HepG2 (cell line): ENCODE data around the gene S100A12. TPM values are rescaled to one million over a fixed set of nuclear protein-coding genes. Genes with fewer than 3 reads are reported as not detected.

Experiments
- ATAC-seq: fragments of 200-7000 bp; cut with Tn5 transposase; 3 replicates; pipeline ENCODE4 v1.9.1; 2020; ENCODE audit warnings: mild to moderate bottlenecking, moderate library complexity
- Bru-seq: library from RNA; stranded (reverse); fragments of 400-500 nt; gene quantifications from one replicate; lab custom pipeline; 2021; lab: Mats Ljungman, UMichigan
- BruChase-seq, 2 experiments: library from RNA; stranded (reverse); fragments of 400-500 nt; gene quantifications; one replicate each; lab custom pipeline; 2021; lab: Mats Ljungman, UMichigan
- BruUV-seq: library from RNA; stranded (reverse); fragments of 400-500 nt; replicated peaks from 2 replicates; lab custom pipeline; 2021; lab: Mats Ljungman, UMichigan
- CTCF ChIA-PET: fragments of 300-600 bp; formaldehyde crosslinking; extraction: SDS; loops from one replicate; lab custom pipeline; 2021; ENCODE audit warnings: low total read pairs, inconsistent platforms, low intra/inter-chr PET ratio; lab: Yijun Ruan, JAX
- POLR2A ChIA-PET: fragments of 350-600 bp; sonication (Branson Sonifier 250); formaldehyde crosslinking; loops from one replicate; lab custom pipeline; 2020; ENCODE audit warnings: antibody characterized with exemption, inconsistent platforms; lab: Yijun Ruan, JAX
- DNase-seq: peaks from one replicate; pipeline ENCODE4 v3.0.0-alpha.2; 2015; ENCODE audit warnings: low spot score
- FAIRE-seq: peaks from 3 replicates; lab custom pipeline; 2011; peaks lifted over from hg19 to GRCh38; lab: Jason Lieb, UNC
- H2AFZ ChIP-seq: one replicate; pipeline ENCODE4 v1.6.1; 2011; ENCODE audit warnings: low read length, inconsistent platforms
- H3K27ac ChIP-seq: fragments of 300-600 bp; 3 replicates; pipeline ENCODE4 v1.8.0; 2011; ENCODE audit warnings: mixed run types, mild to moderate bottlenecking, mixed read lengths, low read length, inconsistent platforms; ENCODE audit not compliant: insufficient read depth; ENCODE audit errors: extremely low read length
- H3K27me3 ChIP-seq, 2 experiments: fragments of 200-600 bp in 1 of 2; 2 replicates in 1 of 2; 3 replicates in 1 of 2; pipeline versions ENCODE4 v1.6.0 to v1.8.0; 2011; ENCODE audit warnings: low read length in 2 of 2, mild to moderate bottlenecking in 2 of 2, moderate library complexity in 2 of 2, inconsistent platforms in 1 of 2; ENCODE audit not compliant: insufficient read depth in 2 of 2, control insufficient read depth in 1 of 2
- H3K36me3 ChIP-seq, 2 experiments: fragments of 200-600 bp in 1 of 2; replicated peaks in 1 of 2; 2 replicates in 1 of 2; 3 replicates in 1 of 2; pipeline versions ENCODE4 v1.5.1 to v1.8.0; 2011; ENCODE audit warnings: low read length in 2 of 2, inconsistent platforms in 1 of 2; ENCODE audit not compliant: insufficient read depth in 2 of 2, control insufficient read depth in 1 of 2
- H3K4me1 ChIP-seq: 2 replicates; pipeline ENCODE4 v1.5.1; 2012; ENCODE audit warnings: low read length, inconsistent platforms; ENCODE audit not compliant: insufficient read depth
- H3K4me2 ChIP-seq: 2 replicates; pipeline ENCODE4 v1.6.0; 2011; ENCODE audit warnings: low read depth, low read length, inconsistent platforms
- H3K4me3 ChIP-seq, 3 experiments: fragments of 200-600 bp in 1 of 3; sonication (generic), shearing (Covaris generic) in 1 of 3; replicated peaks in 1 of 3; 2 replicates each; pipeline ENCODE4 v1.5.1; 2011 to 2016; ENCODE audit warnings: low read length in 3 of 3, inconsistent platforms in 2 of 3, low read depth in 2 of 3, mild to moderate bottlenecking in 2 of 3, control low read depth in 1 of 3, mixed read lengths in 1 of 3; ENCODE audit not compliant: insufficient read depth in 1 of 3
- H3K79me2 ChIP-seq: one replicate; pipeline ENCODE4 v1.6.1; 2011; ENCODE audit warnings: low read length, inconsistent platforms; ENCODE audit not compliant: insufficient read depth
- H3K9ac ChIP-seq: 2 replicates; pipeline ENCODE4 v1.6.0; 2011; ENCODE audit warnings: mild to moderate bottlenecking, low read depth, low read length, inconsistent platforms; ENCODE audit not compliant: insufficient read depth
- H3K9me3 ChIP-seq: 2 replicates; pipeline ENCODE4 v1.5.1; 2012; ENCODE audit warnings: mild to moderate bottlenecking, low read length
- H4K20me1 ChIP-seq: 2 replicates; pipeline ENCODE4 v1.6.0; 2011; ENCODE audit warnings: inconsistent platforms, mild to moderate bottlenecking, low read length, moderate library complexity; ENCODE audit not compliant: insufficient read depth
- BRCA1 ChIP-seq: sonication (generic); formaldehyde crosslinking; IDR thresholded peaks from 2 replicates; pipeline ENCODE4 v1.4.0; 2020; ENCODE audit warnings: missing genetic modification reagents
- BRD4 ChIP-seq: sonication (generic); formaldehyde crosslinking; IDR thresholded peaks from 2 replicates; pipeline ENCODE4 v1.4.0; 2020; ENCODE audit warnings: missing genetic modification reagents
- HNRNPLL ChIP-seq: fragments of 200-400 bp; formaldehyde crosslinking; IDR thresholded peaks from 2 replicates; pipeline ENCODE4 v1.6.1; 2017; ENCODE audit warnings: mild to moderate bottlenecking, low read depth, low read length; ENCODE audit not compliant: poor library complexity, severe bottlenecking
- IKZF5 ChIP-seq: IDR thresholded peaks from 2 replicates; pipeline ENCODE4 v1.6.1; 2018; ENCODE audit warnings: missing genetic modification reagents, mild to moderate bottlenecking, missing compliant biosample characterization
- KLF16 ChIP-seq, 2 experiments: sonication (generic) in 1 of 2; formaldehyde crosslinking in 1 of 2; IDR thresholded peaks; 2 replicates each; pipeline versions ENCODE4 v1.6.1 to v1.8.0; 2016 to 2023; ENCODE audit warnings: missing genetic modification reagents in 2 of 2, missing compliant biosample characterization in 1 of 2
- MLX ChIP-seq: IDR thresholded peaks from 2 replicates; pipeline ENCODE4 v1.6.1; 2016
- NCOR1 ChIP-seq: fragments of 200-600 bp; sonication (generic); IDR thresholded peaks from 2 replicates; pipeline ENCODE4 v1.7.0; 2017; ENCODE audit warnings: antibody characterized with exemption, low read length, borderline replicate concordance
- NONO ChIP-seq, 2 experiments: fragments of 450-650 bp in 1 of 2; sonication (generic) in 1 of 2; formaldehyde crosslinking in 1 of 2; IDR thresholded peaks in 1 of 2; conservative IDR thresholded peaks in 1 of 2; 2 replicates each; pipeline versions ENCODE4 v1.6.1 to v1.8.0; 2017 to 2022; ENCODE audit warnings: mild to moderate bottlenecking in 1 of 2, missing genetic modification reagents in 1 of 2, moderate library complexity in 1 of 2
- SALL1 ChIP-seq: sonication (generic); formaldehyde crosslinking; IDR thresholded peaks from 2 replicates; pipeline ENCODE4 v1.8.0; 2022; ENCODE audit warnings: mild to moderate bottlenecking, missing genetic modification reagents
- SMYD3 ChIP-seq: sonication (generic); formaldehyde crosslinking; IDR thresholded peaks from 2 replicates; pipeline ENCODE4 v1.8.1; 2023; ENCODE audit warnings: mild to moderate bottlenecking, missing genetic modification reagents
- TBL1XR1 ChIP-seq: fragments of 150-350 bp; IDR thresholded peaks from 2 replicates; pipeline ENCODE4 v1.6.1; 2014; ENCODE audit warnings: borderline replicate concordance, low read length; ENCODE audit not compliant: partially characterized antibody
- ZFP62 ChIP-seq: sonication (generic); formaldehyde crosslinking; IDR thresholded peaks from 2 replicates; pipeline ENCODE4 v1.4.0; 2020; ENCODE audit warnings: missing genetic modification reagents
- ZNF709 ChIP-seq: sonication (generic); formaldehyde crosslinking; IDR thresholded peaks from 2 replicates; pipeline ENCODE4 v1.5.0; 2020; ENCODE audit warnings: mild to moderate bottlenecking, missing genetic modification reagents
- WGBS: methylation state at CpG from one replicate; pipeline ENCODE4 v1.1.6; 2017; ENCODE audit warnings: low lambda C conversion rate; 5-methylcytosine and 5-hydroxymethylcytosine counted together
- in situ Hi-C: cut with HindIII; loops from 2 replicates; pipeline ENCODE4 v1.10.0; 2017; ENCODE audit warnings: low pct_unique_long_range_greater_than_20kb; ENCODE audit not compliant: extremely low pct_ligation_motif_present
- intact Hi-C: fragments of 100-400 bp; cut with micrococcal nuclease; formaldehyde crosslinking; loops from one replicate; pipeline ENCODE4 v1.10.0; 2022; ENCODE audit not compliant: unreplicated experiment
- long read RNA-seq, 2 experiments: library from RNA in 1 of 2; library from polyadenylated mRNA in 1 of 2; stranded (forward) in 1 of 2; unstranded in 1 of 2; transcript quantifications; one replicate each; pipeline ENCODE4 v2.0.0, GENCODE V29; 2019 to 2022
- polyA minus RNA-seq, 3 experiments: library from RNA; depleted of rRNA, polyadenylated mRNA; stranded (reverse); fragments of >200 nt; gene quantifications; 2 replicates each; pipeline ENCODE4 v1.2.3, GENCODE V29; 2011; ENCODE audit warnings: low replicate concordance in 1 of 3
- polyA plus RNA-seq, 8 experiments: library from polyadenylated mRNA; depleted of rRNA in 3 of 8; stranded (reverse) in 7 of 8; unstranded in 1 of 8; fragments of >200 nt; fragmentation: Illumina TruSeq in 4 of 8; extraction: Trizol in 4 of 8; gene quantifications; 2 replicates each; pipeline versions ENCODE4 v1.2.1 to v1.2.3, GENCODE V29; 2011 to 2016; ENCODE audit warnings: low read depth in 4 of 8, missing spikeins in 1 of 8, mixed read lengths in 1 of 8; ENCODE audit not compliant: insufficient read depth in 1 of 8
- total RNA-seq, 5 experiments: library from RNA; depleted of rRNA; stranded (reverse); fragments of >200 nt; fragmentation: Illumina TruSeq; extraction: Trizol; gene quantifications; 2 replicates each; pipeline ENCODE4 v1.2.3, GENCODE V29; 2016; ENCODE audit warnings: low read depth in 1 of 5
- TF ChIP-seq, protein P1 (sequence below): sonication (generic); formaldehyde crosslinking; IDR thresholded peaks from 2 replicates; pipeline ENCODE4 v1.4.0; 2020; ENCODE audit warnings: missing genetic modification reagents

Gene S100A12
- not detected in 2 replicates for total RNA-seq (2016; rRNA removed; fragmentation: Illumina TruSeq; extraction: Trizol)
- total RNA-seq (2016; cell fraction: cytosol; rRNA removed; fragmentation: Illumina TruSeq; extraction: Trizol; ENCODE audit: low read depth): not detected in 2 replicates
- not detected in 2 replicates for total RNA-seq (2016; cell fraction: insoluble cytoplasmic fraction; rRNA removed; fragmentation: Illumina TruSeq; extraction: Trizol)
- not detected in 2 replicates for total RNA-seq (2016; cell fraction: membrane; rRNA removed; fragmentation: Illumina TruSeq; extraction: Trizol)
- not detected in 2 replicates for total RNA-seq (2016; cell fraction: nucleus; rRNA removed; fragmentation: Illumina TruSeq; extraction: Trizol)
- polyA plus RNA-seq (2011; rRNA removed): not detected in 2 replicates
- not detected in 2 replicates for polyA plus RNA-seq (2011; cell fraction: cytosol; rRNA removed)
- not detected in 2 replicates for polyA plus RNA-seq (2011; cell fraction: nucleus; rRNA removed)
- polyA plus RNA-seq (2012): not detected in 2 replicates
- polyA plus RNA-seq (2016; cell fraction: cytosol; fragmentation: Illumina TruSeq; extraction: Trizol; ENCODE audit: low read depth): not detected in 2 replicates
- polyA plus RNA-seq (2016; cell fraction: insoluble cytoplasmic fraction; fragmentation: Illumina TruSeq; extraction: Trizol; ENCODE audit: low read depth): not detected in 2 replicates
- not detected in 2 replicates for polyA plus RNA-seq (2016; cell fraction: membrane; fragmentation: Illumina TruSeq; extraction: Trizol; ENCODE audit: low read depth)
- not detected in 2 replicates for polyA plus RNA-seq (2016; cell fraction: nucleus; fragmentation: Illumina TruSeq; extraction: Trizol; ENCODE audit: insufficient read depth, low read depth)
- not detected in 2 replicates for polyA minus RNA-seq (2011; rRNA and poly(A)+ RNA removed; ENCODE audit: low replicate concordance)
- not detected in 2 replicates for polyA minus RNA-seq (2011; cell fraction: cytosol; rRNA and poly(A)+ RNA removed)
- not detected in 2 replicates for polyA minus RNA-seq (2011; cell fraction: nucleus; rRNA and poly(A)+ RNA removed)
- not detected for Bru-seq, nascent RNA
- not detected for BruChase-seq, experiment 1, labeled RNA remaining after a 6-hour chase
- not detected for BruChase-seq, experiment 2, labeled RNA remaining after a 2-hour chase
- long read RNA-seq, experiment 1: 0 reads
- long read RNA-seq, experiment 2: 0 reads

DNA sequence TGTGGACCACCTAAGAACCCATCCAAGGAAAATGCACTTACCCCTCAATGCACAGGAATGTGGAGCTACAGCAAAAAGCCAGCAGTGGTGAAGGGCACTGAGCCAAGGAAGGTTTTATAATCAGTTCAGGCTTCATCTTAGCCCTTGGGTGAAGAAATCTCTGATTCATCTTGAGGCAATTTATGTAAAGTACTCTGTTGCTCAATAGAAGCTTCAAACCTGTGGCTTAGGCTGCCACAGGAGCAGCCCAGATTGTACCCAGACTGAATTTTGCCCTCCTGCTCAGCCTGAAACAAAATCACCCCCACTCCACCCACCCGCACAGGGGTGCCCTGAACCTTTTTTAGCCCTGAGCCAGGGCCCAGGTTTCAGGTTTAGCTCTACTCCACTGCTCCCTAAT, at the start of gene S100A12:
TSS of gene S100A12 (minus strand) at position 111 of the 400 bp plus-strand sequence. CDS start 1,029 bp downstream, outside the sequence.
- POLR2A ChIA-PET: no interaction called here

More for the DNA sequence above, at the start of gene S100A12:
- H3K4me2 ChIP-seq: no peak within 1 kb of the TSS
- no peak for FAIRE-seq
- CTCF ChIA-PET: no interaction called here
- BruUV-seq: no TSS peak
- H3K4me3 ChIP-seq: no peak within 1 kb of the TSS
- no peak within 1 kb of the TSS for H3K9ac ChIP-seq
- TF ChIP-seq NCOR1 (no peak), SALL1 (CRISPR knock-in tag) (no peak), IKZF5 (CRISPR knock-in tag) (no peak), MLX (CRISPR knock-in tag) (no peak), BRCA1 (no peak), TBL1XR1 (no peak), BRD4 (CRISPR knock-in tag) (no peak), KLF16 (CRISPR knock-in tag; IDR thresholded peaks at IDR 0.05) (no peak), ZNF709 (CRISPR knock-in tag) (no peak), NONO (IDR thresholded peaks at IDR 0.05) (no peak), NONO (CRISPR knock-in tag; conservative IDR thresholded peaks at IDR 0.05) (no peak), HNRNPLL (no peak), SMYD3 (CRISPR knock-in tag) (no peak), ZFP62 (CRISPR knock-in tag) (no peak)
- TF ChIP-seq, protein P1, sequence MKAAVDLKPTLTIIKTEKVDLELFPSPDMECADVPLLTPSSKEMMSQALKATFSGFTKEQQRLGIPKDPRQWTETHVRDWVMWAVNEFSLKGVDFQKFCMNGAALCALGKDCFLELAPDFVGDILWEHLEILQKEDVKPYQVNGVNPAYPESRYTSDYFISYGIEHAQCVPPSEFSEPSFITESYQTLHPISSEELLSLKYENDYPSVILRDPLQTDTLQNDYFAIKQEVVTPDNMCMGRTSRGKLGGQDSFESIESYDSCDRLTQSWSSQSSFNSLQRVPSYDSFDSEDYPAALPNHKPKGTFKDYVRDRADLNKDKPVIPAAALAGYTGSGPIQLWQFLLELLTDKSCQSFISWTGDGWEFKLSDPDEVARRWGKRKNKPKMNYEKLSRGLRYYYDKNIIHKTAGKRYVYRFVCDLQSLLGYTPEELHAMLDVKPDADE: no peak
- H3K27ac ChIP-seq: no peak within 1 kb of the TSS
- no peaks in the 10 kb centered on the region for H4K20me1 ChIP-seq
- H3K36me3 ChIP-seq: no peaks in the 10 kb centered on the region
- no peak within 1 kb of the TSS for H2AFZ ChIP-seq
- intact Hi-C loops (no loop called here), in situ Hi-C loops (no loop called here)
- no peaks in the 10 kb centered on the region for H3K4me1 ChIP-seq
- WGBS: no CpG with 5 or more reads among the region's 1 CpG
- no peaks in the 10 kb centered on the region for H3K79me2 ChIP-seq
- peaks cover 0 to 1% of the 10 kb centered on the region in 2 experiments; a peak in 1 of 5 replicates for H3K27me3 ChIP-seq
- H3K9me3 ChIP-seq: no peaks in the 10 kb centered on the region
- no peak for DNase-seq
- ATAC-seq: no peak
